ENCODE measurements around the gene PARP6. TPM values are rescaled to one million over a fixed set of nuclear protein-coding genes. Genes with fewer than 3 reads are reported as not detected.

PARP6 gene, protein sequence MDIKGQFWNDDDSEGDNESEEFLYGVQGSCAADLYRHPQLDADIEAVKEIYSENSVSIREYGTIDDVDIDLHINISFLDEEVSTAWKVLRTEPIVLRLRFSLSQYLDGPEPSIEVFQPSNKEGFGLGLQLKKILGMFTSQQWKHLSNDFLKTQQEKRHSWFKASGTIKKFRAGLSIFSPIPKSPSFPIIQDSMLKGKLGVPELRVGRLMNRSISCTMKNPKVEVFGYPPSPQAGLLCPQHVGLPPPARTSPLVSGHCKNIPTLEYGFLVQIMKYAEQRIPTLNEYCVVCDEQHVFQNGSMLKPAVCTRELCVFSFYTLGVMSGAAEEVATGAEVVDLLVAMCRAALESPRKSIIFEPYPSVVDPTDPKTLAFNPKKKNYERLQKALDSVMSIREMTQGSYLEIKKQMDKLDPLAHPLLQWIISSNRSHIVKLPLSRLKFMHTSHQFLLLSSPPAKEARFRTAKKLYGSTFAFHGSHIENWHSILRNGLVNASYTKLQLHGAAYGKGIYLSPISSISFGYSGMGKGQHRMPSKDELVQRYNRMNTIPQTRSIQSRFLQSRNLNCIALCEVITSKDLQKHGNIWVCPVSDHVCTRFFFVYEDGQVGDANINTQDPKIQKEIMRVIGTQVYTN
- 76.0 TPM for total RNA-seq (2013)
- 100 to 1,000 TPM in 1 of 3 donors, 10 to 100 TPM in 2; 12.9 to 165 (median 13.5) TPM for polyA plus RNA-seq
- polyA minus RNA-seq: 25.9 and 28.8 TPM in 2 replicates
- total RNA-seq: 24.6 to 63.5 (median 47.0) reads per million in 11 experiments

DNA sequence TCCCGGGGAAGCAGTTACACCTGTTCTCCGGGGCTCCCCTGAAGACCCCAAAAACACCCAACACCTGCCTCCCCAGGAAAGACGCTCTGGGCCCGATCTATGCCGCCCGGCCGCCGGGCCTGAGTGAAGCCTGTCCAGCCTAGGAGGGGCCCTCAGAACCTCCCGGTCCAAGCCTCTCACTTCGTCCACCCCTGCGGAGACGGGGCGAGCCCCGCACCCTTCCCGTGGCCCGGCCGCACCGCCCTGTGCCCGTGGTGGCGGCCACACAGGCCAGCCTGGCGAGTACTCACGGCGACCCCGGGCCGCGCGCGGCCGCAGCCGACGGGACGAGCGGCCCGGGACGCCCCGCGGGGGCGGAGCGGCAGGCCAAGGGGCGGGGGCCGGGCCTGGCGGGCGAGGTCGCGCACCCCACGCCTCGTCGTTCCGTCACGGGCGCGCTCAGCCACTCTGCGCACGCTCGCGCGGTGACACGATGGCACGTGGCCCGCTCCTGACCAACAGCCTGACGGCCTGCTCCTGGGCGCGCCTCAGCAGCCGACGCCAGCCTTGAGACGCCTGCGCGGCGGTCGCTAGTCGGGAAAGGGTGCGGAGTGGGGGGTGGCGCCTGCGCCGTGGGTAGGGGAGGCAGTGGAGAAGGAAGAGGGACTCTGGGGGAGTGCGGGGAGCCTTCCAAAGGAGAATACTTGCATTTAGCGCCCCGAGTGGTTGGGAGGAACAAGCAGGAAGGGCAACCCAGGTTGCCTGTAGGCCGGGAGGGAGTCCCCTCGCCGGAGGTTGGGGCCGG is at the start of gene PARP6:
Gene PARP6 (minus strand): TSS at position 342 of the 784 bp plus-strand sequence. CDS start 5,077 bp downstream, outside the sequence.
- peak within 1 kb of the TSS; percentile 83 to 93 (median 88) for H3K27ac Mint-ChIP-seq
- peak within 1 kb of the TSS; percentile 82 for H2AFZ ChIP-seq (ENCODE audit: insufficient read depth, low read depth, low read length, poor library complexity, severe bottlenecking)
- TF ChIP-seq, protein P1, sequence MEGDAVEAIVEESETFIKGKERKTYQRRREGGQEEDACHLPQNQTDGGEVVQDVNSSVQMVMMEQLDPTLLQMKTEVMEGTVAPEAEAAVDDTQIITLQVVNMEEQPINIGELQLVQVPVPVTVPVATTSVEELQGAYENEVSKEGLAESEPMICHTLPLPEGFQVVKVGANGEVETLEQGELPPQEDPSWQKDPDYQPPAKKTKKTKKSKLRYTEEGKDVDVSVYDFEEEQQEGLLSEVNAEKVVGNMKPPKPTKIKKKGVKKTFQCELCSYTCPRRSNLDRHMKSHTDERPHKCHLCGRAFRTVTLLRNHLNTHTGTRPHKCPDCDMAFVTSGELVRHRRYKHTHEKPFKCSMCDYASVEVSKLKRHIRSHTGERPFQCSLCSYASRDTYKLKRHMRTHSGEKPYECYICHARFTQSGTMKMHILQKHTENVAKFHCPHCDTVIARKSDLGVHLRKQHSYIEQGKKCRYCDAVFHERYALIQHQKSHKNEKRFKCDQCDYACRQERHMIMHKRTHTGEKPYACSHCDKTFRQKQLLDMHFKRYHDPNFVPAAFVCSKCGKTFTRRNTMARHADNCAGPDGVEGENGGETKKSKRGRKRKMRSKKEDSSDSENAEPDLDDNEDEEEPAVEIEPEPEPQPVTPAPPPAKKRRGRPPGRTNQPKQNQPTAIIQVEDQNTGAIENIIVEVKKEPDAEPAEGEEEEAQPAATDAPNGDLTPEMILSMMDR (IDR thresholded peaks at IDR 0.05): peak; percentile 78

More for the DNA sequence above, at the start of gene PARP6:
- H4K20me1 ChIP-seq (ENCODE audit: insufficient read depth, low read length): no peaks in the 10 kb centered on the region
- H3K9me3 ChIP-seq (replicated peaks in 1 of 2; ENCODE audit: control insufficient read depth in 1 of 2, insufficient read depth in 1 of 2, low read length in 2 of 2): no peaks in the 10 kb centered on the region
- Mint-ChIP-seq H3K9me3 (peaks cover 0 to 2% (median 0%) of the 10 kb centered on the region in 7 donors), H3K36me3 (peaks cover 16 to 34% of the 10 kb centered on the region in 2 donors), H3K27me3 (ENCODE audit: low read depth in 3 of 3) (peaks cover 2 to 7% (median 5%) of the 10 kb centered on the region in 3 donors), H3K4me1 (peaks cover 27% of the 10 kb centered on the region), H3K4me3 (peak within 1 kb of the TSS; percentile 85 to 92)
- peak within 1 kb of the TSS; percentile 59 to 81 (median 63) for H3K4me3 ChIP-seq (replicated peaks in 1 of 3; ENCODE audit: low read depth in 2 of 3, low read length in 3 of 3)
- H3K27ac ChIP-seq (ENCODE audit: low read depth in 1 of 2, low read length in 2 of 2): peak within 1 kb of the TSS; percentile 46 to 90
- DNase-seq: peak; percentile 98 to 100 (median 99)
- WGBS (ENCODE audit: insufficient coverage): under 1% methylated on average over 82 of the region's 82 CpGs
- H3K79me2 ChIP-seq (ENCODE audit: insufficient read depth, low read length): peaks cover 20% of the 10 kb centered on the region
- intact Hi-C loops (cut with micrococcal nuclease): loop anchor here (1.0 to 5.0 kb wide), 4 partner anchors 40 to 154 kb away; partner anchors contain the start of genes GRAMD2A (in 2 of the 2), PKM (in 2 of the 2), MYO9A (in 1 of the 2) and SENP8 (in 1 of the 2)
- H3K9ac ChIP-seq (ENCODE audit: insufficient read depth, low read length, poor library complexity, severe bottlenecking): peak within 1 kb of the TSS; percentile 83
- peaks cover 9 to 16% of the 10 kb centered on the region in 2 donors for H3K36me3 ChIP-seq (replicated peaks in 1 of 2; ENCODE audit: control insufficient read depth in 1 of 2, insufficient read depth in 2 of 2, low read length in 2 of 2)
- H3K27me3 ChIP-seq (ENCODE audit: control insufficient read depth in 2 of 2, insufficient read depth in 2 of 2, low read length in 2 of 2): no peaks in the 10 kb centered on the region
- peaks cover 15 to 20% of the 10 kb centered on the region in 2 donors for H3K4me1 ChIP-seq (ENCODE audit: control insufficient read depth in 1 of 2, insufficient read depth in 2 of 2, low read length in 2 of 2)
- H3K4me2 ChIP-seq (replicated peaks; ENCODE audit: extremely low read depth, low read length, poor library complexity, severe bottlenecking): peak within 1 kb of the TSS; percentile 94

All from CD14-positive monocyte (primary cell).